Retinal pigment epithelial cell (primary cell): ENCODE data around the gene PRKAG2.

Experiments
- DNase-seq: peaks from one replicate; pipeline ENCODE4 v3.0.0-alpha.2; 2010; ENCODE audit warnings: low read depth
- H3K4me3 ChIP-seq: 2 replicates; pipeline ENCODE4 v1.5.1; 2011; ENCODE audit warnings: mild to moderate bottlenecking, low read length, control low read depth, moderate library complexity
- CTCF ChIP-seq: conservative IDR thresholded peaks from 2 replicates; pipeline ENCODE4 v1.5.1; 2011; ENCODE audit warnings: low read depth, low read length, control low read depth, inconsistent platforms

Gene PRKAG2

GRCh38 chr7:151773797-151774196, 103.1 kb downstream of the PRKAG2 start:
- DNase-seq: no peak
- TF ChIP-seq CTCF: no peak
- no peak overlapping the region for H3K4me3 ChIP-seq

GRCh38 chr7:151770232-151770631, 106.7 kb downstream of the PRKAG2 start:
- H3K4me3 ChIP-seq: no peak overlapping the region
- no peak for TF ChIP-seq CTCF
- no peak for DNase-seq

GRCh38 chr7:151769188-151769821, 107.6 kb downstream of the PRKAG2 start:
- TF ChIP-seq CTCF: no peak
- no peak overlapping the region for H3K4me3 ChIP-seq
- DNase-seq: no peak

GRCh38 chr7:151768805-151769187, 108.1 kb downstream of the PRKAG2 start:
- H3K4me3 ChIP-seq: no peak overlapping the region
- no peak for TF ChIP-seq CTCF
- no peak for DNase-seq

GRCh38 chr7:151767557-151767956, 109.4 kb downstream of the PRKAG2 start:
- TF ChIP-seq CTCF: no peak
- H3K4me3 ChIP-seq: no peak overlapping the region
- no peak for DNase-seq

GRCh38 chr7:151764056-151764920, 112.6 kb downstream of the PRKAG2 start:
- no peak overlapping the region for H3K4me3 ChIP-seq
- no peak for DNase-seq
- TF ChIP-seq CTCF: no peak
